NB4 (cell line): ENCODE results near the gene GRM7.

Source experiments
- DNase-seq: peaks from one replicate; pipeline ENCODE4 v3.0.0; 2010; ENCODE audit warnings: low read depth
- H3K4me3 ChIP-seq: one replicate; pipeline ENCODE4 v1.5.1; 2011; ENCODE audit warnings: mild to moderate bottlenecking, low read depth, low read length, moderate library complexity
- MYC ChIP-seq: IDR thresholded peaks from 2 replicates; pipeline ENCODE4 v1.6.1; 2011; ENCODE audit warnings: low read depth, low read length
- POLR2A ChIP-seq: IDR thresholded peaks from 2 replicates; pipeline ENCODE4 v1.6.1; 2011; ENCODE audit warnings: mild to moderate bottlenecking; ENCODE audit not compliant: insufficient read length; ENCODE audit errors: extremely low read depth
- TF ChIP-seq, protein P1 (sequence below): IDR thresholded peaks from one replicate; pipeline ENCODE4 v1.5.1; 2012; ENCODE audit warnings: low read depth, low read length
- TF ChIP-seq, protein P2 (sequence below): IDR thresholded peaks from 2 replicates; pipeline ENCODE4 v1.6.1; 2011; ENCODE audit warnings: low read depth, low read length

The GRM7 gene

GRCh38 chr3:7461202-7461825 lies 600.4 kb downstream of the GRM7 start:
- no peak for DNase-seq
- H3K4me3 ChIP-seq = no peak overlapping the region
- no peak for TF ChIP-seq POLR2A
- TF ChIP-seq, protein P1, sequence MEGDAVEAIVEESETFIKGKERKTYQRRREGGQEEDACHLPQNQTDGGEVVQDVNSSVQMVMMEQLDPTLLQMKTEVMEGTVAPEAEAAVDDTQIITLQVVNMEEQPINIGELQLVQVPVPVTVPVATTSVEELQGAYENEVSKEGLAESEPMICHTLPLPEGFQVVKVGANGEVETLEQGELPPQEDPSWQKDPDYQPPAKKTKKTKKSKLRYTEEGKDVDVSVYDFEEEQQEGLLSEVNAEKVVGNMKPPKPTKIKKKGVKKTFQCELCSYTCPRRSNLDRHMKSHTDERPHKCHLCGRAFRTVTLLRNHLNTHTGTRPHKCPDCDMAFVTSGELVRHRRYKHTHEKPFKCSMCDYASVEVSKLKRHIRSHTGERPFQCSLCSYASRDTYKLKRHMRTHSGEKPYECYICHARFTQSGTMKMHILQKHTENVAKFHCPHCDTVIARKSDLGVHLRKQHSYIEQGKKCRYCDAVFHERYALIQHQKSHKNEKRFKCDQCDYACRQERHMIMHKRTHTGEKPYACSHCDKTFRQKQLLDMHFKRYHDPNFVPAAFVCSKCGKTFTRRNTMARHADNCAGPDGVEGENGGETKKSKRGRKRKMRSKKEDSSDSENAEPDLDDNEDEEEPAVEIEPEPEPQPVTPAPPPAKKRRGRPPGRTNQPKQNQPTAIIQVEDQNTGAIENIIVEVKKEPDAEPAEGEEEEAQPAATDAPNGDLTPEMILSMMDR = no peak
- TF ChIP-seq, protein P2, sequence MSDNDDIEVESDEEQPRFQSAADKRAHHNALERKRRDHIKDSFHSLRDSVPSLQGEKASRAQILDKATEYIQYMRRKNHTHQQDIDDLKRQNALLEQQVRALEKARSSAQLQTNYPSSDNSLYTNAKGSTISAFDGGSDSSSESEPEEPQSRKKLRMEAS = no peak
- TF ChIP-seq MYC = no peak

DNA sequence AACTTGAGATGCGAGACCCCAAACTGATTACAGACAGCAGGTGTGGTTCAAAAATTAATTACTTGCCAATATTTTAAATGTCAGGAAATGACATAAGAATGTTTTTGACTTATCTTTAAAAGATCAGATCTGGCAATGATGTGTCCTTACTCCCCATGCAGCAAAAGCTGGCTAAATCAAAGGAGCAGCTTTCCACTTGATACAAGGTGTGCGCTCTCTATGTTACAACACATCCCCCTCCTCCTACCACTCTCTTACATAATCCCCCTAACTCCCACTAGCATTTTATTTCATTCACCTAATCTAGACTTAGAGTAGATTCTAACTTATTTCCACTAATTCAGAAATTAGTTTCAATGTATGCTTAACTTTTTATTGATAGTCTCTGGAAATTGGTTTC lies 609.0 kb downstream of the GRM7 start:
- no peak overlapping the region for H3K4me3 ChIP-seq
- no peak for DNase-seq
- TF ChIP-seq POLR2A (no peak), MYC (no peak)
- TF ChIP-seq, protein P1 = no peak
- TF ChIP-seq, protein P2 = no peak

DNA sequence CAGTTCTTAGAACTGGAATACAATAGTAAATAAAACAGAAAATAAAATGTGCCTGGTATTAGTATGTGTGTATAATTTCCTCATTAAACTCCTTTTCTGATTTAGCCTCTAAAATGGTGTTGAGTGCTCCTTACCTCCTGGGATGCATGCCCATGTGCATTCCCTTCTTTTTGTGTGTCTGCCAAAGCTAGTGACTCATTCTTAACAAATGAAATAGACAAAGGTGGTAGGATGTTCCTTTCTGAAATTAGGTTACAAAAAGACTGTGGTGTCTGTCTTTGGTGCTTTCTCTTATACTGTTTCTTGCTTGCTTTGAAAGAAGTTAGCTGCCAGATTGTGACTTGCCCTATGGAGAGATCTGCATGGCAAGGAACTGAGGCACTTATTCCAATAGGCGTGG lies 623.7 kb downstream of the GRM7 start:
- no peak overlapping the region for H3K4me3 ChIP-seq
- TF ChIP-seq, protein P1 = no peak
- no peak for TF ChIP-seq POLR2A
- no peak for TF ChIP-seq MYC
- TF ChIP-seq, protein P2 = no peak
- DNase-seq = no peak

DNA sequence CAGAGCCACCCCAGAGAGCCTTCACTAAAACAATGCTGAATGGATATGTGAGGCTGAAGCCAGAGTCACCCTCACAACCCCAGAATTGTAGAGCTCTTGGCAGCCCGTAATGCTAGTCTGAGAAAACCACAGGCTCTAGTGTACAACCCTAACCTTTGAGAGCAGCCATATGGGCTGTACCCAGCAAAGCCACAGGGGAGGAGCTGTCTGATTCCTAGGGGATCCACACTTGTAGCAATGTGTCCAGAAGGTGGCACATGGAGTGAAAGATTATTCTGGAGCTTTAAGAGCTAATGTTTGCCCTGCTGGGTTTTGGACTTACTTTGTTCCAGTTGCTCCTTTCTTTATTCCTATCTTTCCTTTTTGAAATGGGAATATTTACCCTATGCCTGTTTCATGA lies 626.8 kb downstream of the GRM7 start:
- no peak for DNase-seq
- H3K4me3 ChIP-seq = no peak overlapping the region
- TF ChIP-seq MYC = no peak
- TF ChIP-seq, protein P2 = no peak
- TF ChIP-seq, protein P1 = no peak
- TF ChIP-seq POLR2A = no peak

GRCh38 chr3:7489417-7489816 lies 628.5 kb downstream of the GRM7 start:
- DNase-seq = no peak
- TF ChIP-seq, protein P2 = no peak
- no peak for TF ChIP-seq POLR2A
- no peak for TF ChIP-seq MYC
- TF ChIP-seq, protein P1 = no peak
- H3K4me3 ChIP-seq = no peak overlapping the region
